Astrocyte (in vitro differentiated cells and primary cell): ENCODE data around the gene HSD3B7. TPM values are rescaled to one million over a fixed set of nuclear protein-coding genes. Genes with fewer than 3 reads are reported as not detected.

Source experiments
- DNase-seq: peaks from one replicate; pipeline ENCODE4 v3.0.0-alpha.2; 2010; ENCODE audit warnings: low read depth
- FAIRE-seq: peaks from 2 replicates; lab custom pipeline; 2011; peaks lifted over from hg19 to GRCh38; lab: Jason Lieb, UNC
- H2AFZ ChIP-seq: 2 replicates; pipeline ENCODE4 v1.6.0; 2012; ENCODE audit warnings: low read depth, low read length, inconsistent platforms
- H3K27ac ChIP-seq: 2 replicates; pipeline ENCODE4 v1.5.1; 2011; ENCODE audit warnings: low read depth, low read length, inconsistent platforms
- H3K27me3 ChIP-seq: 2 replicates; pipeline ENCODE4 v1.6.0; 2011; ENCODE audit warnings: low read length, inconsistent platforms; ENCODE audit not compliant: insufficient read depth
- H3K36me3 ChIP-seq: 2 replicates; pipeline ENCODE4 v1.5.1; 2011; ENCODE audit warnings: low read length, inconsistent platforms; ENCODE audit not compliant: insufficient read depth
- H3K4me1 ChIP-seq: 2 replicates; pipeline ENCODE4 v1.5.1; 2011; ENCODE audit warnings: low read length, inconsistent platforms; ENCODE audit not compliant: insufficient read depth
- H3K4me2 ChIP-seq: 2 replicates; pipeline ENCODE4 v1.6.0; 2012; ENCODE audit warnings: low read length, inconsistent platforms
- H3K4me3 ChIP-seq: 2 replicates; pipeline ENCODE4 v1.5.1; 2011; ENCODE audit warnings: low read depth, mild to moderate bottlenecking, low read length, inconsistent platforms; ENCODE audit not compliant: insufficient read depth
- H3K79me2 ChIP-seq: 2 replicates; pipeline ENCODE4 v1.6.0; 2012; ENCODE audit warnings: mild to moderate bottlenecking, low read length, inconsistent platforms; ENCODE audit not compliant: insufficient read depth
- H3K9ac ChIP-seq: 2 replicates; pipeline ENCODE4 v1.6.0; 2012; ENCODE audit warnings: mild to moderate bottlenecking, low read length, inconsistent platforms
- H3K9me3 ChIP-seq: 2 replicates; pipeline ENCODE4 v1.5.1; 2012; ENCODE audit warnings: low read depth, mild to moderate bottlenecking, low read length, inconsistent platforms; ENCODE audit not compliant: insufficient read depth
- H4K20me1 ChIP-seq: 2 replicates; pipeline ENCODE4 v1.6.0; 2012; ENCODE audit warnings: low read length, inconsistent platforms; ENCODE audit not compliant: insufficient read depth
- H3K27ac Mint-ChIP-seq: one replicate; pipeline ENCODE4 v1.8.0; 2021; ENCODE audit warnings: mild to moderate bottlenecking, mixed read lengths; ENCODE audit not compliant: unreplicated experiment
- H3K27me3 Mint-ChIP-seq: one replicate; pipeline ENCODE4 v1.8.0; 2021; ENCODE audit warnings: low read depth, mixed read lengths; ENCODE audit not compliant: unreplicated experiment
- H3K36me3 Mint-ChIP-seq: one replicate; pipeline ENCODE4 v1.8.0; 2021; ENCODE audit warnings: low read depth, mixed read lengths; ENCODE audit not compliant: unreplicated experiment
- H3K4me1 Mint-ChIP-seq: one replicate; pipeline ENCODE4 v1.8.0; 2021; ENCODE audit warnings: low read depth, mixed read lengths; ENCODE audit not compliant: unreplicated experiment
- H3K4me3 Mint-ChIP-seq: one replicate; pipeline ENCODE4 v1.8.0; 2021; ENCODE audit warnings: mild to moderate bottlenecking, moderate library complexity, mixed read lengths; ENCODE audit not compliant: unreplicated experiment
- H3K9me3 Mint-ChIP-seq: one replicate; pipeline ENCODE4 v1.8.0; 2021; ENCODE audit warnings: mild to moderate bottlenecking, mixed read lengths; ENCODE audit not compliant: unreplicated experiment
- CTCF ChIP-seq: IDR thresholded peaks from 2 replicates; pipeline ENCODE4 v1.5.1; 2011; ENCODE audit warnings: low read depth, mild to moderate bottlenecking, inconsistent platforms, low read length, moderate library complexity; ENCODE audit not compliant: insufficient read depth
- EZH2 ChIP-seq: IDR thresholded peaks from 2 replicates; pipeline ENCODE4 v1.6.1; 2012; ENCODE audit warnings: mild to moderate bottlenecking, low read length, inconsistent platforms; ENCODE audit not compliant: insufficient read depth
- total RNA-seq: library from RNA; stranded (reverse); gene quantifications from 2 replicates; pipeline ENCODE4 v1.2.1, GENCODE V29; 2021

HSD3B7 gene
- total RNA-seq, 1 donor from 2014 or later: 8.3 TPM

- DNase-seq (no peak), FAIRE-seq (no peak)
- Mint-ChIP-seq H3K4me1 (no peaks in the 10 kb centered on the region), H3K36me3 (peaks cover 2% of the 10 kb centered on the region), H3K27me3 (no peaks in the 10 kb centered on the region), H3K4me3 (no peak overlapping the region), H3K27ac (no peak overlapping the region), H3K9me3 (no peaks in the 10 kb centered on the region)
- TF ChIP-seq EZH2 (no peak), CTCF (no peak)
- H2AFZ ChIP-seq: no peak overlapping the region
- H3K9ac ChIP-seq: no peak overlapping the region
- H3K27ac ChIP-seq: no peak overlapping the region
- no peak overlapping the region for H3K4me3 ChIP-seq
- H3K36me3 ChIP-seq: peaks cover 18% of the 10 kb centered on the region
- H3K9me3 ChIP-seq: no peaks in the 10 kb centered on the region
- peaks cover 13% of the 10 kb centered on the region for H3K4me1 ChIP-seq
- no peak overlapping the region for H3K4me2 ChIP-seq
- peaks cover 4% of the 10 kb centered on the region for H3K79me2 ChIP-seq
- peaks cover 29% of the 10 kb centered on the region for H4K20me1 ChIP-seq
- no peaks in the 10 kb centered on the region for H3K27me3 ChIP-seq
These were observed 38.1 kb upstream of the HSD3B7 start for GRCh38 chr16:30946671-30947540.

DNA sequence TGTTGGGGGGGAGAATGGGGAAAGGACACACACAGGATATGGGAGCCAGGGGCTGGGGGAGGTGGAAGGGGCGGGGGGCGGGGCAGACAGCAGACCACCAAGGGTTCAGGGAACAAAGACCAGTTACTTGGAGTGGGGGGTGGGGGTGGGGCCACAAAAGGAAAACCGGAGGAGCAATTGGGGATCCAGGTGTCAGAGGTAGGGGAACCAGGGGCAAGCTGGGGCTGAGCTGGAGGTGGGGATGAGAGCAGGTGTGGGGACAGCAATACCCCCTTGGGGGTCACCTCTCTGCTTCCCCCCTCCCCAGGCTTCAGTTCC, 37.5 kb upstream of the HSD3B7 start:
- Histone ChIP-seq H2AFZ (no peak overlapping the region), H3K27ac (peak overlapping the region; percentile 38), H3K4me1 (peaks cover 13% of the 10 kb centered on the region), H3K36me3 (peaks cover 15% of the 10 kb centered on the region), H3K9ac (peak overlapping the region; percentile 59), H3K79me2 (no peaks in the 10 kb centered on the region), H3K4me2 (no peak overlapping the region), H4K20me1 (peaks cover 29% of the 10 kb centered on the region), H3K27me3 (no peaks in the 10 kb centered on the region), H3K9me3 (no peaks in the 10 kb centered on the region), H3K4me3 (no peak overlapping the region)
- Mint-ChIP-seq H3K4me1 (no peaks in the 10 kb centered on the region), H3K9me3 (no peaks in the 10 kb centered on the region), H3K36me3 (peaks cover 2% of the 10 kb centered on the region), H3K4me3 (no peak overlapping the region), H3K27ac (no peak overlapping the region), H3K27me3 (no peaks in the 10 kb centered on the region)
- FAIRE-seq (no peak), DNase-seq (no peak)
- TF ChIP-seq EZH2 (no peak), CTCF (no peak)
